ENCODE data around the gene UBAC2. TPM values are rescaled to one million over a fixed set of nuclear protein-coding genes. Genes with fewer than 3 reads are reported as not detected.

UBAC2 gene
- total RNA-seq, 1 experiment from 2014 or later: 134 TPM

- Histone ChIP-seq H3K9me3 (replicated peaks) (no peaks in the 10 kb centered on the region), H3K4me1 (replicated peaks) (peaks cover 1% of the 10 kb centered on the region; the same call in 1 of the 2 replicates), H3K27me3 (replicated peaks) (no peaks in the 10 kb centered on the region), H3K27ac (no peak overlapping the region), H3K4me3 (no peak overlapping the region), H3K36me3 (peaks cover 57% of the 10 kb centered on the region)
- peak in 1 of 2 experiments; percentile 59 for DNase-seq (ENCODE audit: low read depth in 1 of 2, low spot score in 2 of 2)
Observed at GRCh38 chr13:99347911-99348451, 147.3 kb downstream of the UBAC2 start.

DNA sequence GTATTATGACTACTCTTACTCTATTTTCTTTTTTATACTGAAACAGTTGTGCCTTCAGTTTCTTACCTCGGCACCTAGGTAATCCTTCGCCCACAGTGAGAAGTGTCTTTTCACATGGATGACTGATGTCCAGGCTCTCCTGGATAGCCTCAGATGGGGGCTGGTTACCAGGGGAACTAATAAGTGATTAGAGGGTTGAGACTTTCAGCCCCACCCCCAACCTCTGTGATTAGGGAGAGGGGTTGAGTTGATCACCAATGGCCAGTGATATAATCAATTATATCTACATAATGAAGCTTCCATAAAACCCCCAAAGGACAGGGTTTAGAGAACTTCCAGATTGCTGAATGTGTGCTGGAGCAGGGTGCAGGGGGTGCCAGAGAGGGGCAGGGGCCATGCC, 149.5 kb downstream of the UBAC2 start:
- peaks cover 21% of the 10 kb centered on the region for H3K4me1 ChIP-seq (replicated peaks)
- H3K27ac ChIP-seq: no peak overlapping the region
- H3K27me3 ChIP-seq (replicated peaks): no peaks in the 10 kb centered on the region
- H3K36me3 ChIP-seq: peaks cover 43% of the 10 kb centered on the region
- H3K9me3 ChIP-seq (replicated peaks): no peaks in the 10 kb centered on the region
- no peak overlapping the region for H3K4me3 ChIP-seq
- DNase-seq (ENCODE audit: low read depth in 1 of 2, low spot score in 2 of 2): peak in 1 of 2 experiments; percentile 77

GRCh38 chr13:99351772-99352171, 151.1 kb downstream of the UBAC2 start:
- H3K4me1 ChIP-seq (replicated peaks): peaks cover 37% of the 10 kb centered on the region
- DNase-seq (ENCODE audit: low read depth in 1 of 2, low spot score in 2 of 2): peak in 1 of 2 experiments; percentile 61
- no peak overlapping the region for H3K4me3 ChIP-seq
- H3K9me3 ChIP-seq (replicated peaks): no peaks in the 10 kb centered on the region
- H3K27me3 ChIP-seq (replicated peaks): no peaks in the 10 kb centered on the region
- peaks cover 38% of the 10 kb centered on the region for H3K36me3 ChIP-seq
- H3K27ac ChIP-seq: no peak overlapping the region

DNA sequence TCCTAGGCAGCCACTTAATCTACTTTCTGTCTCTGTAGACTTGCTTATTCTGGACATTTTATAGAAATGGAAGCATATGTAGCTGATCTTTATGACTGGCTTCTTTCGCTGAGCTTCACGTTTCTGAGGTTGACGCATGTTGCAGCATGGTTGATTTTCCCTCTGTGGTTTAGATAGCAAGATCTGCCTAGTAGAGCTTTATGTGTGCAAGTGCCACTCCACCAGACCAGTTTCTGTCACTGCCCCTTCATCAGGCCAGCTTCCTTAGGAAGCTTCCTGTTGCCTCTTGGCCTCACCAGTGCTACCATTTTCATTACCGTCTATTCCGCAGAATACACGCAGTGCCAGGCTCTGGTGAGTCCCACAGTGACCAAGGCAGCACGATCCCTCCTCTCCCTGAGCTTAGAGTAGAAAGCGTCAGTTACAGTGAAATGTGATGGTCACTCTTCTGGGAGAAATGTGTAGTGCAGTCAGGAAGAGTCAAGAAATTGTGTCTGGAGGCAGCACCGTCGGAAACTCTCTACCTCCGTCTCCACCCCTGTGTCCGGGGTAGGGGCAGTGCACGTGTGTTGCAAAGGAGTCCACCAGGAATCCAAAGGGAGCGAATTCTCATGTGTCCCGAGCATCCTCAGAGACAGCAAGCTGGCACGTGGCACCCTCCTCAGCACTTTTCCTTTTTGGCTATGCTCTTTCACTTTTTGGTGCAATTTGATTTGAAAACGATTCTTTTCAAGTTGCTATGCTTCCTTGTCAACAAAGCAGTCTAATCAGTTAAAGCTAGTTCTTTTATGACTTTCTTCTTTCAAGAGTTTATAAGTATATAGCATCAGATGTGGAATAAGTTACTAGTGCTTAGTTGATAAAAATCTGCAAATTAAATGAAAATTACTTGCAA, 151.9 kb downstream of the UBAC2 start:
- Histone ChIP-seq H3K27ac (no peak overlapping the region), H3K4me1 (replicated peaks) (peaks cover 45% of the 10 kb centered on the region), H3K27me3 (replicated peaks) (no peaks in the 10 kb centered on the region), H3K4me3 (no peak overlapping the region), H3K9me3 (replicated peaks) (no peaks in the 10 kb centered on the region), H3K36me3 (peaks cover 34% of the 10 kb centered on the region)
- DNase-seq (ENCODE audit: low read depth in 1 of 2, low spot score in 2 of 2): peak in 1 of 2 experiments; percentile 70

GRCh38 chr13:99353246-99353600, 152.6 kb downstream of the UBAC2 start:
- no peak overlapping the region for H3K4me3 ChIP-seq
- H3K9me3 ChIP-seq (replicated peaks): no peaks in the 10 kb centered on the region
- no peaks in the 10 kb centered on the region for H3K27me3 ChIP-seq (replicated peaks)
- no peak for DNase-seq (ENCODE audit: low read depth in 1 of 2, low spot score in 2 of 2)
- H3K4me1 ChIP-seq (replicated peaks): peaks cover 52% of the 10 kb centered on the region
- H3K36me3 ChIP-seq: peaks cover 34% of the 10 kb centered on the region
- no peak overlapping the region for H3K27ac ChIP-seq

DNA sequence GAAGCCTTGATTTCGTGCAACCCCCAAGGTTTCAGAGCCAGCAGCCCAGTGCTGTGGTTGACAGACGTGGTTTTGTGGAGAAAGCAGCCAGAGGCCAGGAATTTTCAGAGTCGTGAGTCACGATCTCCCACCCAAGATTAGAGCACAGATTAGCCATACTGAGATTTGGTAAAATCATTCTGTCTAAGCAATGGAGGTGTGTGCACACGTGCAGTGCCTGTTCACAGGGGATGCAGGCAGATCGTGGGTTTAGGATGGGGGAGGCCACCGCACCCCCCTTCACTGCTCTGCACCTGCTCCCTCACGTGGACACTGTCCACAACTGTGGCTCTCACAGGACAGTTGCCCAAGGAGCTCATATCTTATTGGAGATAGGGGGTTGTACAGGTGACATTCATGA, 153.2 kb downstream of the UBAC2 start:
- Histone ChIP-seq H3K36me3 (peaks cover 28% of the 10 kb centered on the region), H3K9me3 (replicated peaks) (no peaks in the 10 kb centered on the region), H3K27me3 (replicated peaks) (no peaks in the 10 kb centered on the region), H3K4me3 (no peak overlapping the region), H3K27ac (no peak overlapping the region), H3K4me1 (replicated peaks) (peaks cover 52% of the 10 kb centered on the region)
- peak; percentile 81 to 90 for DNase-seq (ENCODE audit: low read depth in 1 of 2, low spot score in 2 of 2)

DNA sequence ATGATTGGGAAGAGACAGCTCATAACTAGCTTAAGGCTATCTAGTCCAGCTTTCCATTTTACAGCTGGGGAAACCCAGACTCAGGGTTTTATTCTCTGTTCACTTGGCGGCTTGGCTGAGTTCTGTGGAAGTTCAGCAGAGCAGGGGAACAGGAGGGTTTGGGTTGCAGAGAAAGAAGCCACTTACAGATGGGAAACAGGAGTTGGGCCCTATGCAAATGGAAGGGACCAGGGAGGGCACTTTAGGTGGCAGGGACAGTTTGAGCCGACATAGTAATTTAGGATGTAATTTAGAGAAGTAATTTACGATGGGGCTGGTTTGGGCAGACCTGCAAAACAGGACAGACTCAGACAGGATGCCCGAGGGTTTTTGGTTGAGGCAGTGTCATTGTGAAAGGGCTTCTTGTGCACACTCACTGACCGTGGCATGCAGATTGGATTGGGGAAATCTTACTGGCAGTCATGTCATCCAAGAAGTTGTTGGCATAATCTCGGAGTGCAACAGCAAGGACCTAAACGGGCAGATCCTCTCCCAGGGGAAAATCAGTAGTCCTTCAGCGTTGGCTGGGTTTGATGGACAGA, 153.8 kb downstream of the UBAC2 start:
- H3K4me3 ChIP-seq: no peak overlapping the region
- H3K27me3 ChIP-seq (replicated peaks): no peaks in the 10 kb centered on the region
- H3K4me1 ChIP-seq (replicated peaks): peaks cover 52% of the 10 kb centered on the region
- no peaks in the 10 kb centered on the region for H3K9me3 ChIP-seq (replicated peaks)
- DNase-seq (ENCODE audit: low read depth in 1 of 2, low spot score in 2 of 2): peak in 1 of 2 experiments; percentile 68
- H3K27ac ChIP-seq: no peak overlapping the region
- peaks cover 25% of the 10 kb centered on the region for H3K36me3 ChIP-seq

DNA sequence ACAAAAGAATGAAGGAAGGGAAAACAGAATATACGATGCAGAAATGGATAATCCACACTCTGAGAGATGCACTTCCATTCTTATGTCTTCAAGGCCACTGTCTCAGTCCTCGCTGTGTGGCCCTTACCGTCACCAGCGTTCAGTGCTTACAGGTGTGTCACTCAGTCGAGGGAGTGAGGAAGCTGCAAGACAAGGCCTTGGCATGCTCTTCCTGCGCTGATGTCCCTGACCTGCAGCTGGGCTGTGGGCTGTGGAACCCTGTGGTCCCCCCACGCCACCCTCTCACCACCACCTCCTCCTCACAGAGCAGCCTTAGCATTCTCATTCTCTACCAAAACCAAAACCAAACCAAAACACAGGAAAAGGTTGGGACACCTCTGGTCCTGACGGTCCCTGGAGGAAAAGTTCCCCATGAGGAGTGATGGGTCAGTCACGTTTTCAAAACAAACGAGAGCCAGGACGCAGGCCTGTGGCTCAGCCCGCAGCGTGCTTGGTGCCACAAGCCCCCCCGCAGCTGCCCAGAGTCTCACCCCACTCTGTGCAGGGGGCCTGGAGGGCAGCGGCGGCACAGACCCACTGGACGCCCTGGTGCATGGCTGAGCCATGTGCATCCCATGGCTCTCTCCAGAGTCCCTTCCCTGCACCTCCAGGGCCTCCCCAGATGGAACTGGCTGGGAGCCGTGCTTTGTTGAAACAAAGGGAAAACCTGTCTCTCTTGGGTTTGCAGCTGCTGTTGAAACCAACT, 154.8 kb downstream of the UBAC2 start:
- peaks cover 25% of the 10 kb centered on the region for H3K36me3 ChIP-seq
- DNase-seq (ENCODE audit: low read depth in 1 of 2, low spot score in 2 of 2): peak in 1 of 2 experiments; percentile 77
- no peak overlapping the region for H3K4me3 ChIP-seq
- peak overlapping the region; percentile 92 for H3K27ac ChIP-seq
- H3K4me1 ChIP-seq (replicated peaks): peaks cover 52% of the 10 kb centered on the region
- H3K9me3 ChIP-seq (replicated peaks): no peaks in the 10 kb centered on the region
- no peaks in the 10 kb centered on the region for H3K27me3 ChIP-seq (replicated peaks)

DNA sequence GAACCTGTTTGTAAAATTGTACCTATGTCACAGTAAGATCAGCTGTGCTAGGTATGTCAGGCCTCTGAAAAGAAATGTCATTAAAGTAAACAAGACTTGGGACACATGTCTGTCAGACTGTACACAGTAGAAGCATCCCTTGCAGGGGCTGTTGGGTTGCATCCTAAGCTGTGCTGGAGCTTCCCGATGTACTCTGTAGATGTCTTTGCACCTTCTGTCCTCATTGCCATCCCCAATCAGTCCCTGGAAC, 155.3 kb downstream of the UBAC2 start:
- DNase-seq (ENCODE audit: low read depth in 1 of 2, low spot score in 2 of 2): no peak
- no peaks in the 10 kb centered on the region for H3K9me3 ChIP-seq (replicated peaks)
- H3K27ac ChIP-seq: peak overlapping the region; percentile 92
- peaks cover 23% of the 10 kb centered on the region for H3K36me3 ChIP-seq
- peaks cover 52% of the 10 kb centered on the region for H3K4me1 ChIP-seq (replicated peaks)
- no peaks in the 10 kb centered on the region for H3K27me3 ChIP-seq (replicated peaks)
- peak overlapping the region; percentile 20 for H3K4me3 ChIP-seq

- H3K27ac ChIP-seq: peak overlapping the region; percentile 92
- peaks cover 19% of the 10 kb centered on the region for H3K36me3 ChIP-seq
- no peaks in the 10 kb centered on the region for H3K9me3 ChIP-seq (replicated peaks)
- no peaks in the 10 kb centered on the region for H3K27me3 ChIP-seq (replicated peaks)
- H3K4me1 ChIP-seq (replicated peaks): peaks cover 57% of the 10 kb centered on the region
- DNase-seq (ENCODE audit: low read depth in 1 of 2, low spot score in 2 of 2): peak; percentile 95 to 100
- H3K4me3 ChIP-seq: peak overlapping the region; percentile 20
Observed at GRCh38 chr13:99356262-99357091, 155.8 kb downstream of the UBAC2 start.

GRCh38 chr13:99357131-99357596, 156.5 kb downstream of the UBAC2 start:
- H3K9me3 ChIP-seq (replicated peaks): no peaks in the 10 kb centered on the region
- DNase-seq (ENCODE audit: low read depth in 1 of 2, low spot score in 2 of 2): peak; percentile 96 to 99
- peak overlapping the region; percentile 92 for H3K27ac ChIP-seq
- H3K27me3 ChIP-seq (replicated peaks): no peaks in the 10 kb centered on the region
- peaks cover 19% of the 10 kb centered on the region for H3K36me3 ChIP-seq
- peak overlapping the region; percentile 20 for H3K4me3 ChIP-seq
- H3K4me1 ChIP-seq (replicated peaks): peaks cover 59% of the 10 kb centered on the region

GRCh38 chr13:99357941-99358340, 157.3 kb downstream of the UBAC2 start:
- Histone ChIP-seq H3K36me3 (peaks cover 19% of the 10 kb centered on the region), H3K27me3 (replicated peaks) (no peaks in the 10 kb centered on the region), H3K4me3 (no peak overlapping the region), H3K4me1 (replicated peaks) (peaks cover 59% of the 10 kb centered on the region), H3K27ac (peak overlapping the region; percentile 92), H3K9me3 (replicated peaks) (no peaks in the 10 kb centered on the region)
- peak in 1 of 2 experiments; percentile 69 for DNase-seq (ENCODE audit: low read depth in 1 of 2, low spot score in 2 of 2)

DNA sequence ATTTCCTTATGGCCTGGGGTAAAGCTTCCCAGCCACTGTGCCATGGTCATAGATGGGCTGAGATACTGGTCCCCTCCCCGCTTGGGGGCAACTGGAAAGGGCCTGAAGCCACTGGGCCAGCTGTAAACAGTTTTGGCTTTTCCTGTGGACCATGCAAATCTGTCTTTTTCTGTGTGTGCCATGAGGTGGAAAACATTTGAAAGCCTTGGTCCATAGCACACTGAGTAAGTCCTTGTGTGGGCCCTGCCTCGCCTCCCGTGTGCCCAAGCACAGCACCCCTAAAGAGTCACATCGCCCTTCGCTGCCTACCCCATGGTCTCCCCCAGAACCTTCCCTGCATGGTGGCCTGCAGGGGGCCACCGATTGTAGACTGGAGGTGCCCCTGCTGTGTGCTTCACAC, 158.9 kb downstream of the UBAC2 start:
- Histone ChIP-seq H3K27me3 (replicated peaks) (no peaks in the 10 kb centered on the region), H3K36me3 (peaks cover 15% of the 10 kb centered on the region), H3K4me3 (no peak overlapping the region), H3K4me1 (replicated peaks) (peaks cover 59% of the 10 kb centered on the region), H3K9me3 (replicated peaks) (no peaks in the 10 kb centered on the region), H3K27ac (no peak overlapping the region)
- DNase-seq (ENCODE audit: low read depth in 1 of 2, low spot score in 2 of 2): peak in 1 of 2 experiments; percentile 68
